DMS53 treated with DMSO at 0.1 percent for 48 hours (cell line): Measurements from ENCODE around the gene SRGAP2.
"Not testable (repeated sequence)": the region's sequence is repeated elsewhere in the genome, so short reads cannot be mapped to it uniquely, and the experiment has no call there.

Source experiments
- DNase-seq: peaks from one replicate; lab custom pipeline; 2025; ENCODE audit not compliant: unreplicated experiment; lab: John Stamatoyannopoulos, UW

The SRGAP2 gene

DNA sequence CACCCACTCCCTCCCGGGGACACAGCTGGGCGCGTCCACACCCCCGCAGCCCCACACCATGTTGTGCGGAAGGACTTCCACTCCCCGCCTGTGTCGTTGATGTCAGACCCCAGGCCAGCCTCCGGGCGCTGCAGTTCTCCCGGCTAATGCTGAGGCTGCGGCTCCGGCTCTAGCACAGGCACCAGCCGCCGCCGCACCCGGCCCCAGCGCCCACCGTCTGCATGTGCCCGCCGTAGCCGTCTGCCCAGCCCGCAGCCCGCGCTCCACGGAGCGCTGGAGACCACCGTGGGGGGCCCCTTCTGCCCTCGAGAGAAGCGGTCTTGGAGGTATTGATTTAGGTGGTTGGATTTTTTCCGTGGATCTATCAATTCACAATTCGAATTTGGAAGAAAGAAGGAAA is 2.2 kb downstream of the SRGAP2 start:
- not testable (repeated sequence) for DNase-seq

DNA sequence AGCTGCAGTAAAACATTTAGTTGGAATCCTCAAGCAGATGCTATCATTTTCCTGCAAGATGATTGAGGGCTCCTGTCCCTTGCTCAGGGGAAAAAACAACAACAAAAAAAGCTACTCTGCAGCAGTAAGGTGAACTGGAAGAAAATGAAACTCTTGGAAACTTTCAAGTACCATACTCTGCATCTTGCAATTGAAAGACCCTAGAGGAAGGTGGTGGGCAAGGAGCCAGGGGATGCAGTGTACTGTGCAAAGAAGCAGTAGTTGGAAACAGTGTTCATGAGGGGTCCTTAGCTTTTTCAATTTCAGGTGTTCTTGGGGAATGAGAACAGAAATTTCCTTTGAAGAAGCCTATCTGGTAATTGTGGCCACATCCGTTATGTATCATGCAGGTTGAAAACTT is 7.5 kb downstream of the SRGAP2 start:
- not testable (repeated sequence) for DNase-seq

DNA sequence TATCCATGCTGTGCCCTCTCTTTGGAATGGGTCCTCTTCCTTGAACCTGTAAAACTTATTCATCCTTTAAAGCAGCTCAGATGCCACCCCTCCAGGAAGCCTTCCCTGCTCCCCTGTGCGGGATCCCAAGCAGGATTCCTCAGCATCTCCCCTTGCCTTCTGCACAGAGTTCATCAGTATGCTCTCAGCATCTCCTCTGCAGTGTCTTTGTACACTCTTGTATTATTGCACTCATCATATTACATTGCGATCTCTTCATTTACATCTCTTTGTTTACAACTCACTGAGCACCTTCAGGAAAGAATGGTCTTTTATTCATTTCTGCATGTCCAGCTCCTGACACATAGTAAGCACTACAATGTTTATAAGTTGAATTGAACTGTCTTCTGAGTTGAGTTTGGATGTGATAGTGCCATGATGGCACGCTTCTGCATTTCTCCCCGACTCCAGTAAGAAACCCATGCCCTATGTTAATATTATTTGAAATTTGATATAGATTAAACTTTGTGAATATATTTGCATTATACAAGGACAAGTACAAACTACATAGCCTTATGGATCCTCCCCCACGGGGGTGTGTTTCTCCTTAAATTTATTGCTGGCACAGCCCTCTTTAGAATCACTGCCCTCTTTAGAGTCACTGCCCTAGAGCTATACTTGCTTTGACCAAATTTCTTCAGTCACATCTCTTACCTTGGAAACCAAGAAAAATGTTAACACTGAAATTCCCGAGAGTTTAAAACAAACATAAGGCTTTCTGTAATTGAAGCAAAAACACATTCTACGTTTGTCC is 12.5 kb downstream of the SRGAP2 start:
- DNase-seq: not testable (repeated sequence)

DNA sequence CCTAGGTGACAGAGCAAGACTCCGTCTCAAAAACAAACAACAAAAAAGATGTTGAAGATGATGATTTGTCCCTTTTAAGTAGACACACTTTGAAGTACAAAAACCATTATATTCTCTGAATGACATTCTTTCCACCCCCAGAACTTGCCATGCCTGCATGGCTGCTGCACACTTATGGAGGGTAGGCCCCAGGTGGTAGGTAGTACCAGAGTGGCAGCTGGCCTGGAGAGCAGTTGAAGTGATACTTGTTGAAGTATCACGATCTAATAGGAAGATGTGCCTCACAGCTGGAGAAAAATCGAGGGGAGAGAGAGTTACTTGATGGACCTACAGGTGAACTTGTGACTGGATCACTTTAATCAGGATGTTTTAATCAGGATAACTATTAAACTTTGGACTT is 14.9 kb downstream of the SRGAP2 start:
- not testable (repeated sequence) for DNase-seq

DNA sequence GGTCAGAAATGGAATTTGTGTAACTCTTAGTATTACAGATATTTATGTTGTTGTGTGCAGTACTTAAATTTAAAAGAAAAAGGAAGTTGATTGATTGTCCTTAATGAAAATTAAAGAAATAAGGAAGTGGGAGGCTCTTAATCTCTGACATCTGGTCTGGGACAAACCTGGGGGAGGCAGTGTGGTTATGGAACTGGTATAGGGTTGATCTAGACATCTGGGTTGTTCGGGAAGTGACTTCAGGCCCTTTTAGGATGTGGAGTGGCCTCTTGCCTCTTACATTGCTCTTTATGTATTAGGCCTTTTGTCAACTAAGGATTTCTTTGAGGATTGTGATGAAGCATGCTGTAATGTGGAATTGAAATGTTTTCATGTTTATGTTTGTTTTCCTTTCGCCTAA is 15.4 kb downstream of the SRGAP2 start:
- DNase-seq: not testable (repeated sequence)

DNA sequence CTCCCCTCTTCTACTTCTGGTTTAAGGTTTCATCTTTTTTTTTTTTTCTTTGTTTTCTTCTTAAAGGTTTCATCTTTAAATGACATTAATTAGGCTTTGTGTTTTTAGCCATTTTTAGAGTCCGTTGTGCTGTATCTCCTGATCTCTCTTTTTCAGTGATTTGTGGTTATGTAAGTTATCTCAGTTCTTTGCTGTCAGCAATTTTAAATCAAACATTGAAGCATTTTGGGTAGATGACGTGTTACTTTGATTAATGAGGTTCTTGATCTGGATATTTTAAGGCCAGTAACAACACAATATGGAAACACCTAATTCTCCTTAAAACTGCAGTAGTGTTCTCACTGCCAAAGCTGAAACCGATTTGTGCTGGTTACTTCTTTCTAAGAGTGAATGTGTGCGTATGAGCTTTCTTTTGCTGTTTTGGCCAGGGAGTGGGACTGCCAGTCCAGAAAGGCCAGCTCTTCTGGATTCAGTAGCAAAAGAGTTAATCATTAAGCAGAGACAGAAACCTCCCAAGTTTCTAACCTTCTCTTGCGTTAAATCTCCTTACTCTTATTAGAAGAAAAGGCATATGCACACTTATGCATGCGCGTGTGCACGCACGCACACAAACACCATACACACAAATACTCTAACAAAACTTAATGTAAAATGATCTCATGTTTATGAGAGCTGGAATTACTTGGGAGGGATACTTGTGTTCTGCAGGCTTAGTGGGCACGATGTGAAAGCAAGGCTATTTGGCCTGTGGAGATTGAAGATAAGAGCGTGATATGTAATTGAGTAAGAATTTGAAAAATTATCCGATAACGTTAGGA is 16.4 kb downstream of the SRGAP2 start:
- DNase-seq: not testable (repeated sequence)

DNA sequence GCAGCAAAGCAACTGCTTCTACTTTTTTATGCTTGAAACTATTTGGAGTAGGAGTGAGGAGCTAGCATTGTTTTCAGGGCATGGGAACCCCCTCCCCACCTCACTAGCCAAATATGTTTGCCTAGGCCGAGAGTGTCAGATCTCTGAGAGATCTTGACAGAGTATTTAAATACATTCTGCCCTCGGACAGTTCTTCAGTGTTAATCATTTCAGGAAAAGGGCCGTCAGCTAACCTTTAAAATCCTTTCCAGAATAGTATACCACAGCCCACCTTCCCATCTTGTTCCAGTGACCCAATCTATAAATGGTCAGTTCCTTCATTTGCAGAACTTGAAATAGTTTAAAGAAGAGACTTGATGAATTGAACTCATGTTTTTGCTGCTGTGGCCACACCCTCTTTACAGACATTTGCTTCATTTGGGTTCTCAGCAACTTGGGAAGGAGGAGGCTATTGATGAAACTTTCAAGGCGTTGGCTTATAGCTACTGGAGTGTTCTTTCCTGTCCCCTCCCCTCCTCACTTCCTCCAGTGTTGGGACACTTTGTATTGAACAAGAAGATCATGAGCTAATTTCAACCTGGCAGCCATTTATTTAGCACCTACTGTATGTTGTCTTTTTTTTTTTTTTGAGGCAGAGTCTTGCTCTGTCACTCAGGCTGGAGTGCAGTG is 17.1 kb downstream of the SRGAP2 start:
- DNase-seq: not testable (repeated sequence)

DNA sequence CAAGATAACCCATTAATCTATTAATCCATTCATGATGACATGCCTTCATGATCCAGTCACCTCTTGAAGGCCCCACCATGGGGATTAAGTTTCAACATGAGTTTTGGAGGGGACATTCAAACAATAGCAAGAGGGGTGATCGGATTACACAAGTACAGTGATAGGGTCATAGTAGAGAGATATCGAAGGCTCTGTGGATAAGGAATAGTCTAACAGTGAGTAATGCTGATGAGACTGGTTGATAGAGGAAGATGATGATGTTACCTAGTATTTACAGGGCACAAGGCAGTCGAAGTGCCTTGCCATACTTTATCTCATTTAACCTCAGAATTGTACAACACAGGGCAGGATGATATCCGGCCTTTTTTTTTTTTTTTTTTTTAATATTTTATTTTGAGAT is 18.2 kb downstream of the SRGAP2 start:
- not testable (repeated sequence) for DNase-seq

DNA sequence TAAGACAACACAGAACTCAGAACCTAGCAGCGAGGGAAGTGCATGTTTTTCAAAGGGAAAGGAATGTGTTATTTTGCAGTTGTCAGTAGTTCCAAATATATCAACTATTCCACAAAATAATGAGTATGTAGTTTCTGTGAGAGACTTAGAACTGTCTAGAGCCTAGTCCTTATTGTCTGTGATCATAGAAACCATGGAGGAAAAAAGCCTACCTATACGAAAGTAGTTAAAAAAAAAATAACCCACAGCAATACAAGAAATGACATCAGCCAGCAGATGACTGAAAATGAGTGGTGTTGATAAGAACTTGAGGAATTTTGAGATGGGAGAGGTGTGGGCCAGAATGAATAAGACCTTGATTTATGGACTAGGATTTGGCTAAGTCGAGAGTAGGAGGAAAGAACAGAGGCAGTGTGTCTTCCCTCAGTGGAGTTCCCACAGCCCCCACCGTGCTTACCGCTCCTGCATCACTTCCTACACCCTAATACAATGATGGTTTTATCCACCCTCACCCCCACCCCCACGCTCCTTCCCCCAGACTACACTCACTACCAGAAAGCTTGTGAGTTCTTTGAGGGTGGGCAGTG is 20.9 kb downstream of the SRGAP2 start:
- DNase-seq: not testable (repeated sequence)

DNA sequence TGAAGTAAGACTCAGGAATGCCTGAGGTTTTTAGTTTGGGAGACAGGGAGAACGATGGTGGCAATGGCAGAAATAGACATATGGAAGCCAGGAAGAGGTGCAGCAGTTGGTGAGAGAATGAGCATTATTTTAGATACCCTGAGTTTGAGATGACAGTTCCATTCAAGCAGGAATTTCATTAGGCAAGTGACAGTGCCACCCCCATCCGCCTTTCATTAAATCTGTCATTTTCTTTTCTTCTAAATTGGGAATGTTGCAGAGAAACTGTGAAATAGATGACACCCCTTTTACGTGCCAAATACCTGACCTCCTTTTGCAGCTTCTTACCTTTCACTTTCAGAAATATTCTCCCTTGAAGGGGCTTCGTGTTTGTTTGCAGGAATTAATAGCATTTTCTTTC is 22.0 kb downstream of the SRGAP2 start:
- DNase-seq: not testable (repeated sequence)

DNA sequence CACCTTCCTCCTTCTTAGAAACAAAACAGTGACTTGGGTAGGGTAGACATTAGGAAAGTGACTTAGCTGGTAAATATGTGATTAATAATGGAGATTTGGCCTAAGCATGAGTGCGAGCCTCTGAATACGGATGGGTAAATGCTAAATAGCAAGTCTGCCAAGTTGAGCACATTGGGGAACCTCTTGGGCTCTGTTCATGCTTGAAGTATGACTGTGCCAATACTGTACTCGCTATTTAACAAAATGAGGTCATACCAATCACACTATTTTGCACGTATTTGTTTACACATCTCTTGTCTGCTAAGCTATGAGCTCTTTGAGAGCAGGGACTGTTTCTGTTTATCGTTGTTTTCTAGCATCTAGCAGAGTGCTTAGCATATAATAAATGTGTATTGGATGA is 23.5 kb downstream of the SRGAP2 start:
- not testable (repeated sequence) for DNase-seq

DNA sequence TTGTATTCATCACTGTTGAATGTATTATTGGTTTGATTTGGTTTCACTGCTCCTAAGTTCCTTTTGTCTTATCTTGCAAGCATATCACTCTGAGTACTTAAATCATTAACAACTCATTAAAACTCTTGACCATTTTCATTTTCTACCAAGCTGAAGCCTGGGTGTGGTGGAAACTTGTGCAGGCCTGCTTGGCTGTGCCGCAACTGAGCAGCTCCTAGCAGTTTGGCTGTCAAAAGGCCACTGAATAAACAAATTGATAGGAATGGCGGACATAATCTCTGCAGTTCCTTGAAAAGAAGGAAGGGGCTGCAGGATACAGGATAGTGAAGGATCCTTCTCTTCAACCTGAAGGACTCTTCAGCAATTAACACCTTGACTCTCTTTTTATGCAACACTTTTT is 25.9 kb downstream of the SRGAP2 start:
- not testable (repeated sequence) for DNase-seq

DNA sequence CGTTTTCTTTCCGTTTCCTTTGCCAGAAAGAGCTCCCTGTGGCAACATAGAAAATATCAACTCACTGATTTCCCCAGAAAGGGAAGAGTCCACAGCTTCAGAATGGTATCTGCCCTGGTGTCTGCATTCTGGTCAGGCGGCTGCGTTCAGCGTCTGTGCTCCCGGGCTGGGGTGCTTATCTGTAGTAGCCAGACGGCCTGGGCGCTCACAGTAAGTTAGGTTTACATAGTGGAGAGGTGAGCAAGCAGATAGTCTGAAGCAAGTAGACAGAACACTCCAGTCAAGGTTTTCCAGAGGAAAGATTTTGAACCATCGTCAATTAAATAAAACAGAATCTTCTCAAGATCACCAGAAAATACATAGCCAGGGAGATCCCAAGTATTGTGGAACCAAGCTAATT is 28.6 kb downstream of the SRGAP2 start:
- DNase-seq: not testable (repeated sequence)

DNA sequence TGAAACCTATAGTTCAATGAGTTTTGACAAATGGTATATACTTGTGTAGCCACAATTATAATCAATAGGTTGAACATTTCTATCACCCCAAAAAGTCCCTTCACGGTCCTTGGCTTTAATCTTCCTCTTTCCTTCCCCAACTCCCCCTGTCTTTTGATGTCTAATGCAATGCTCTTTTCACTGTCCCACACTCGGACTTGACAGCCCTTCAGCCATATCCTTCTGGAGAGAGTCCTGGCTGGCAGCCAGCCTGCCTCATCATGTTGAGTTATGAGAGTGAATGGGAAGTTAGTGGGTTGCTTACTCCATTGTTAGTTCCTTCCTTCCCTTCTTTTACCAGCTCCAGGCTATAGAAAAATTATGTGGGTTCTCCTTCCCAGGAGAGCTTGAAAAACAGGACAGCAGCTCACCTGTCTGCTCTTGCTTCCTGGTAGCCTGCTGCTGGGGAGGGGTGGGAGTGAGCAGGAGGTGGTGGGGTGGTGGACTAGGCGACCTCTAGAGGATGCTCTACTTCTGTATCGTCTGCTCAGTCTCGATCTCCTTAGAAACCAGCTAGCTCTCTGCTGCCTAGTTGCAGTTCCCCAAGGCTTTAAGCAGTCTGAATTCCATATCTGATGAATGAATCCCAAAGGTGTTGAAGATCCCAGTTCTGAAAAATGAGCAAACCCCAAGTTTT is 29.8 kb downstream of the SRGAP2 start:
- not testable (repeated sequence) for DNase-seq

DNA sequence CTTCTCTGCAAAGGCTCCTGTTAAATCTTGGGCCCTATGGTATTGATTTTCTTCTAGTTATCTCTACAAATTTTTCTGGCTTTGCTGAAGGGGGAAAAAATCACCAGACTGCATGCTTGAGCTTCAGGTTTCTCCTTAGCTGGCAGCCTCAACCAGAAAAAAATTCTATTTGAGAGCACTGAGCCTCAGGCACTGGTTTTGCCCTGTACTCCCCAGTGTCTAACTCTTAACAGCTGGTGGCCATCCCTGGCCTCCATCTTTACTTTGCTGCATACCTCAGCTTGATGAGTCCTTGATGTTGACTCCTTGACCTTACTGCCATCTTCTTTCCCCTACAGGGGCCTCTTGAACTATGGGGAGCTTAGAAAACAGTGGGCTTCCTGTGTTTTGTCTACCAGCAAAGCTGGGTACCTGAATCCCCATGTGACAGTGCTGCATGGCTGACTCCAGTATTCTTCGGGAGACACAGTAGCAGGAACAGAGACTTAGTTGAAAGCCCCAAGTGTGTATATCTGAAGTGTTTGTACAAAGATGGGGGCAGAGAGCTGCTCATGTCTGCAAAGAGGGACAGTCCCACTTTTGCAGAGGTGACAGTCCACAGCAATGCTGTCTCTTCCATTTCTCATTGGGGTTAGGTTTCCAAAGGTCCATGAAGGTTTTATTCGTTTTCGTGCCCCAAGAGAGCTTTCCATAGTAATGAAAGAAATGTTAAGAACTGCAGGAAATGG is 31.0 kb downstream of the SRGAP2 start:
- DNase-seq: not testable (repeated sequence)

DNA sequence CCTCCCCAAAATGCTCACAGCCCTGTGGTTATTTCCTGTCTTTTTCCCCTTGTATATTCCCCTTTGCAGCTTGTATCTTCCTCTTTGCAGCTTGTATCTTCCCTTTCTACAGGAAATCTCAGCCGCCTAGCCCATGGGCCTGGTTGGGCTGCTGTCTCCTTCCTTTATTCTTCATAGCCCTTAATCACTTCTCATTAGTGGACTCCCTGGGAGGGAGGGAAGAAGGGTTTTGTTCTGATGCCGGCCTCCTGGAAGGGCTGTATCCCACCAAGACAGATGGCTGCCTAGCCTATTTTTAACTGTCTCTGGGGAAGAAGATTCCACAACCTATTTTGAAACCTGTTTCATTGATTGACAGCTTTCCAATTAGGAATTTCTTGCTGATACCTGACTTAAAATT is 31.8 kb downstream of the SRGAP2 start:
- not testable (repeated sequence) for DNase-seq

DNA sequence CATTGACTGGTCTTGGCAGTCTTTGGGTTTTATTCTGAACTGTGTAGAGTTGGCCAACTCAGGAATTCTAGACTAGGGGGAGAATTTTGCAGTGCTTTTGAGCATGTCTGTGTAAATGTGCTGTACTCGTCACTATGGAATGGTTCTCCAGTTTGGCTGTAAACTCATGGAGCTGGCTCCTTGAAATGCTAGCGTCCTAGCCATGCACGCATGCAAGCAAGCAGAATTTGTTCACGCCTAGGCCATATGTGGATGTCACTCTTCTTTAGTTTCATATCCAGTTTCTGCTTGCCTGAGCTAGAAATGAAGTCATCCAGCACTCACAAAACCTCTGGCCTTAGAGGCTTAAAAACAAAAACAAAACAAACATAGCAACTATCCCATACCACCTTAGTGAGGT is 36.9 kb downstream of the SRGAP2 start:
- not testable (repeated sequence) for DNase-seq

DNA sequence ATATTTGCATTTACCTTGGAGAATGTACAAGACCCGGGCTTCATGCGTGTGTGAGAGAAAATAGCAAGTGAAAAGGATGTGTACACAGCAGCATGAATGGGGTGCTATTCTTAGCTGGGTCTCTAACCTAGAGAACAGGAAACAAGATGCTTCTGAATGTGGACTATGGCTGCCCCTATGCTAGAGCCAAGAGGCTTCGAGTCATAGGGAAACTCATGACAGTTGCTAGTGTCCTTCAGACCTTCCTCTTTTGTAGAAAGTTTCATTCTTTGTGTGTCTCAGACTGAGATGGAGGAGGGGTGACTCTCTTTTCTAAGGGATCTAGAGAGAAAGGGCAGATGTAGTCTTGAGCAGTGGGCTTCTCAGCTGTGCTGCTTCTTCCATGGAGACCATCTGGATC is 40.0 kb downstream of the SRGAP2 start:
- not testable (repeated sequence) for DNase-seq

DNA sequence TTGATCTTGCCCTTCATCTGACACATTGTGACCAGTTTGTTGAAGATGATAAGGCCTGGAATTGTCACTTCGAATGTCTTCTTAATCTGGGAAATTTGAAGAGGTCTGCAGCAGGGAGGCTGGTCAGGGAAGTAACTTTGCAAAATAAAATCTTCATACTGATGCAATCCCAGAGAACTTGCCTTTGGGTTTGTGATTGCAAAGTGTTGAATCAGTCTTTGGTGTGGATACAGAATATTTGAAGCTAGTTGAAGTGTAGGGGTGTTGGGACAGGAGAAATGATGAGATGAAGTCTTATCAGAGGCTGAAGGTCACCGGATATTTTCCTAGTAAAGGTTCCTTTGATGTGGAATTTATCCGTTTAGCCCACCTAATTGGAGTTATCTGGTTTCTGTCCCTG is 42.1 kb downstream of the SRGAP2 start:
- not testable (repeated sequence) for DNase-seq
